ENCODE results near the gene FBXL19. TPM values are rescaled to one million over a fixed set of nuclear protein-coding genes. Genes with fewer than 3 reads are reported as not detected.
A peak's percentile ranks its signal among the peaks of the same experiment; 100 is the strongest.

FBXL19 gene
- total and polyA plus RNA-seq, 2 of the 8 experiments (the other 6 are each of a cell fraction or from before 2014, with no cell fraction given), result 47.2 to 72.2 TPM

DNA sequence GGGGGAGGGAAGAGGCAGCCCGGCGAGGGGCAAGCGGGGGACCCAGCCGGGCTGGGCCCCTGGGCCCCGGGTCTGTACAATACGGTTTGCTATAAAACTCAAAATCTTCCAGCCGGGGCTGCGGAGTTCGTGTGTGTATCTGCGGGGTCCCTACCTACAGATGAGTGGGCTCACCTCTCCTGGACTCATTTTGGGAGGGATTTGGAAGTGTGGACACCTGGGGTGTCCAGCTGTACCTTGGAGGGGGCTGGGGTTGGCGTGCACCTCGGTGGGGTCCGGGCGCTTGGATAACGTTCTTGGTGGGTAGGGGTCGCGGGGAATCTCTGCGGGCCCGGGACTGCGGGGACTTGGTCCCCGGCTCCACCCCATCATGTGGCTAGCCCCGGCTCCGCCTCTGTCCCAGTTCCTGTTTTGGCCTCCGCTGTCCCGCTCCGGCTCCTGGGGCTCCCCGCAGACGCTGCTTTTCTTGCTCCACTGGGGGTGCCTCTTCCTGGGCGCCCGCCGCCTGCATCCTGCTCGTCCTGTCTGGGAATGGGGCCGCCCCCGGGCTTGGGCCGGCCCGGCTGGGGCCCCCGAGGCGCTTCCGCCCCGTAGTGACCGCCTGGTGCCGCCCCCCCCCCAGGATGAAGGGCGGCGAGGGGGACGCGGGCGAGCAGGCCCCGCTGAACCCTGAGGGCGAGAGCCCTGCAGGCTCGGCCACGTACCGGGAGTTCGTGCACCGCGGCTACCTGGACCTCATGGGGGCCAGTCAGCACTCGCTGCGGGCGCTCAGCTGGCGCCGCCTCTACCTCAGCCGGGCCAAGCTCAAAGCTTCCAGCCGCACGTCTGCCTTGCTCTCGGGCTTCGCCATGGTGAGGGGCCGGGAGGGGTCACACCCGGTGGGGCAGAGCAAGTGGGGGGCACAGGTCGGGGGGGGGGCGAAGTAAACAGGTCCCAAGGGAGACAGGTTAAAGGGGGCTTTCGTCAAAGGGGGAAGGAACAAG lies 25.6 kb downstream of the FBXL19 start, which contains the start of gene ORAI3:
ORAI3 (plus strand) TSS at position 402 of the 983 bp plus-strand sequence; CDS start at position 624, 222 bp downstream.
- Histone ChIP-seq H3K23ac (ENCODE audit: insufficient read length) (no peak within 1 kb of the TSS), H2BK12ac (ENCODE audit: low read depth, low read length) (peak within 1 kb of the TSS; percentile 50), H2AFZ (ENCODE audit: low read length) (no peak within 1 kb of the TSS), H3K18ac (ENCODE audit: extremely low read depth, low read length) (peak within 1 kb of the TSS; percentile 93), H2BK120ac (replicated peaks; ENCODE audit: low read depth, low read length) (no peak within 1 kb of the TSS), H3K56ac (replicated peaks; ENCODE audit: insufficient read length, low read depth, low read length) (peak within 1 kb of the TSS; percentile 97), H2BK5ac (ENCODE audit: low read depth, low read length) (peak within 1 kb of the TSS; percentile 91; the same call in 1 of the 2 replicates), H4K5ac (ENCODE audit: insufficient read length, low read depth, low read length) (peak within 1 kb of the TSS; percentile 90), H4K8ac (ENCODE audit: extremely low read depth, insufficient read depth, low read length) (peak within 1 kb of the TSS; percentile 90), H3K9ac (replicated peaks in 1 of 4; ENCODE audit: extremely low read depth in 1 of 4, low read depth in 3 of 4, low read length in 3 of 4) (peak within 1 kb of the TSS; percentile 58 to 70 (median 70)), H2AK5ac (ENCODE audit: low read depth, low read length) (0 out of 2 replicates have a peak within 1 kb of the TSS, but pooled peaks have one; percentile 10), H3K27me3 (replicated peaks in 1 of 4; ENCODE audit: control insufficient read depth in 3 of 4, extremely low read depth in 1 of 4, insufficient read depth in 3 of 4, low read length in 3 of 4) (no peaks in the 10 kb centered on the region), H3K27ac (ENCODE audit: low read depth, low read length) (peak within 1 kb of the TSS; percentile 89), H3K4me3 (ENCODE audit: extremely low read depth in 1 of 4, insufficient read depth in 2 of 4, low read depth in 3 of 4, low read length in 4 of 4) (peak within 1 kb of the TSS; percentile 64 to 98 (median 70)), H3K9me3 (ENCODE audit: insufficient read depth in 2 of 2, low read depth in 1 of 2, low read length in 1 of 2) (no peaks in the 10 kb centered on the region), H3K4me1 (replicated peaks in 1 of 4; ENCODE audit: control insufficient read depth in 3 of 4, insufficient read depth in 4 of 4, low read length in 3 of 4) (peaks cover 0 to 31% (median 22%) of the 10 kb centered on the region in 4 experiments; a peak in 6 of 7 replicates), H3K36me3 (ENCODE audit: control insufficient read depth in 2 of 4, insufficient read depth in 4 of 4, low read length in 3 of 4) (peaks cover 3 to 12% (median 7%) of the 10 kb centered on the region in 4 experiments; a peak in 7 of 8 replicates), H3K79me2 (ENCODE audit: control insufficient read depth in 1 of 2, insufficient read depth in 2 of 2, low read length in 2 of 2) (no peaks in the 10 kb centered on the region), H3K4me2 (ENCODE audit: insufficient read depth in 1 of 2, low read depth in 2 of 2, low read length in 2 of 2) (peak within 1 kb of the TSS; percentile 85 to 95), H3K79me1 (ENCODE audit: low read depth, low read length) (no peaks in the 10 kb centered on the region), H2BK20ac (ENCODE audit: low read length) (no peak within 1 kb of the TSS), H4K91ac (replicated peaks; ENCODE audit: insufficient read length, low read length) (peak within 1 kb of the TSS; percentile 82), H2BK15ac (ENCODE audit: low read length) (peak within 1 kb of the TSS; percentile 29; the same call in 1 of the 2 replicates), H4K20me1 (replicated peaks in 1 of 2; ENCODE audit: control insufficient read depth in 1 of 2, insufficient read depth in 2 of 2, low read length in 2 of 2) (peaks cover 0 to 10% of the 10 kb centered on the region in 2 experiments), H3K4ac (replicated peaks; ENCODE audit: insufficient read length, low read depth, low read length) (peak within 1 kb of the TSS; percentile 98), H3K14ac (ENCODE audit: insufficient read length) (no peak within 1 kb of the TSS), H3K23me2 (ENCODE audit: low read depth, low read length) (peaks cover 12% of the 10 kb centered on the region)
- POLR2A ChIA-PET (ENCODE audit: partially characterized antibody), result interaction anchor here (0.7 to 4.4 kb wide), 20 partner anchors 8 to 268 kb away, joined by 3 to 23 read pairs (median 4); partner anchors contain the start of genes CTF1, FBXL19, HSD3B7 and PYDC1
- CTCF ChIA-PET (ENCODE audit: partially characterized antibody), result interaction anchor here (1.1 to 1.7 kb wide), 5 partner anchors 7 to 105 kb away, joined by 3 to 10 read pairs (median 4); no protein-coding TSS in a partner anchor
- FAIRE-seq, result no peak
- DNase-seq (ENCODE audit: low read depth in 1 of 2, low spot score in 2 of 2), result peak in 1 of 2 experiments; percentile 79
- WGBS, 2 experiments (ENCODE audit: extremely low coverage in 1 of 2, insufficient coverage in 1 of 2, insufficient read length in 1 of 2, insufficient replicate concordance in 2 of 2, low coverage in 1 of 2, low lambda C conversion rate in 2 of 2, missing lambda C conversion rate in 1 of 2), result 2% methylated on average over 29 of the region's 70 CpGs; no CpG with 5 or more reads in 1 of the 2 experiments
- no peak for TF ChIP-seq KDM4A (IDR thresholded peaks at IDR 0.05; ENCODE audit: low read depth, low read length, severe bottlenecking)
- no peak for TF ChIP-seq GABPA (IDR thresholded peaks at IDR 0.05; ENCODE audit: borderline replicate concordance, insufficient read depth, low read length)
- TF ChIP-seq SP2 (IDR thresholded peaks at IDR 0.05; ENCODE audit: low read length), result no peak
- no peak for TF ChIP-seq CEBPB (IDR thresholded peaks at IDR 0.05; ENCODE audit: low read depth, low read length)
- no peak for TF ChIP-seq JUN (IDR thresholded peaks at IDR 0.05; ENCODE audit: low read depth, low read length)
- no peak for TF ChIP-seq GTF2F1 (IDR thresholded peaks at IDR 0.05; ENCODE audit: borderline replicate concordance, low read depth, low read length)
- TF ChIP-seq TAF1 (IDR thresholded peaks at IDR 0.05; ENCODE audit: low read depth, low read length), result peak; percentile 52; the same call in 1 of the 2 replicates
- TF ChIP-seq CBX5 (IDR thresholded peaks at IDR 0.05; ENCODE audit: low read depth, low read length), result no peak
- TF ChIP-seq, protein P1, sequence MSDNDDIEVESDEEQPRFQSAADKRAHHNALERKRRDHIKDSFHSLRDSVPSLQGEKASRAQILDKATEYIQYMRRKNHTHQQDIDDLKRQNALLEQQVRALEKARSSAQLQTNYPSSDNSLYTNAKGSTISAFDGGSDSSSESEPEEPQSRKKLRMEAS (IDR thresholded peaks at IDR 0.05), result no peak
- peak; percentile 39; the same call in 1 of the 2 replicates for TF ChIP-seq PHF8 (conservative IDR thresholded peaks at IDR 0.05; ENCODE audit: low read depth, low read length)
